Left renal pelvis (tissue), 4 donors: Measurements from ENCODE around the gene BBS9. TPM values are rescaled to one million over a fixed set of nuclear protein-coding genes. Genes with fewer than 3 reads are reported as not detected.

ENCODE experiments used
- DNase-seq, 4 donors: peaks; one replicate each; pipeline ENCODE4 v3.0.0-alpha.2; 2013; ENCODE audit warnings: low read depth in 4 of 4, low spot score in 3 of 4
- polyA plus RNA-seq, 4 donors: library from polyadenylated mRNA; unstranded; fragments of 120-200 nt; gene quantifications; one replicate each; pipeline ENCODE4 v1.2.1, GENCODE V29; 2013; ENCODE audit not compliant: insufficient read length in 4 of 4

Gene BBS9
- polyA plus RNA-seq, 4 donors: 16.2 to 20.2 (median 18.9) TPM

GRCh38 chr7:33590916-33591315 lies 461.6 kb downstream of the BBS9 start:
- DNase-seq: no peak

- no peak for DNase-seq
Observed at GRCh38 chr7:33591490-33591889, 462.1 kb downstream of the BBS9 start.

- DNase-seq: no peak
Observed at GRCh38 chr7:33592718-33593117, 463.4 kb downstream of the BBS9 start.

- no peak for DNase-seq
Observed at GRCh38 chr7:33593611-33594010, 464.2 kb downstream of the BBS9 start.

GRCh38 chr7:33596686-33597085 lies 467.3 kb downstream of the BBS9 start:
- DNase-seq: no peak

- no peak for DNase-seq
Observed at GRCh38 chr7:33597181-33597580, 467.8 kb downstream of the BBS9 start.

- no peak for DNase-seq
Observed at GRCh38 chr7:33601101-33601500, 471.7 kb downstream of the BBS9 start.

GRCh38 chr7:33601884-33602283 lies 472.5 kb downstream of the BBS9 start:
- no peak for DNase-seq

GRCh38 chr7:33604056-33604455 lies 474.7 kb downstream of the BBS9 start:
- DNase-seq: no peak

GRCh38 chr7:33610918-33611317 lies 481.6 kb downstream of the BBS9 start:
- no peak for DNase-seq

GRCh38 chr7:33612442-33612841 lies 483.1 kb downstream of the BBS9 start:
- no peak for DNase-seq

- no peak for DNase-seq
Observed at GRCh38 chr7:33614357-33615117, 485.2 kb downstream of the BBS9 start.

GRCh38 chr7:33616752-33617151 lies 487.4 kb downstream of the BBS9 start:
- DNase-seq: no peak

- DNase-seq: no peak
Observed at GRCh38 chr7:33619264-33619663, 489.9 kb downstream of the BBS9 start.

GRCh38 chr7:33623267-33623666 lies 493.9 kb downstream of the BBS9 start:
- DNase-seq: no peak

GRCh38 chr7:33624215-33624614 lies 494.9 kb downstream of the BBS9 start:
- DNase-seq: no peak

GRCh38 chr7:33626869-33627268 lies 497.5 kb downstream of the BBS9 start:
- DNase-seq: no peak

- DNase-seq: no peak
Observed at GRCh38 chr7:33627741-33628140, 498.4 kb downstream of the BBS9 start.

- DNase-seq: no peak
Observed at GRCh38 chr7:33628894-33629293, 499.5 kb downstream of the BBS9 start.

- DNase-seq: no peak
Observed at GRCh38 chr7:33630359-33630758, 501.0 kb downstream of the BBS9 start.

- DNase-seq: no peak
Observed at GRCh38 chr7:33632322-33632721, 503.0 kb downstream of the BBS9 start.

GRCh38 chr7:33632840-33633525 lies 503.6 kb downstream of the BBS9 start:
- no peak for DNase-seq
